Measurements from ENCODE around the gene PCDHA11.
"Not testable (repeated sequence)": the region's sequence is repeated elsewhere in the genome, so short reads cannot be mapped to it uniquely, and the experiment has no call there.

Gene PCDHA11

GRCh38 chr5:140875085-140876065 lies 6.6 kb downstream of the PCDHA11 start, which contains the start of gene PCDHA12:
Gene PCDHA12, plus strand, starts transcription at chr5:140875308. Its CDS starts 165 bp downstream, at chr5:140875473.
- Mint-ChIP-seq H3K4me1 (peaks cover 11% of the 10 kb centered on the region), H3K36me3 (ENCODE audit: low read depth) (peaks cover 95% of the 10 kb centered on the region), H3K27ac (no peak within 1 kb of the TSS), H3K9me3 (peaks cover 87% of the 10 kb centered on the region), H3K27me3 (ENCODE audit: low read depth, poor library complexity) (no peaks in the 10 kb centered on the region), H3K4me3 (peak within 1 kb of the TSS; percentile 87)
- TF ChIP-seq CTCF (IDR thresholded peaks at IDR 0.05) = peak; percentile 34
- peak; percentile 34 for DNase-seq

GRCh38 chr5:140876541-140877261 lies 7.9 kb downstream of the PCDHA11 start:
- Mint-ChIP-seq H3K9me3 (peaks cover 92% of the 10 kb centered on the region), H3K4me1 (peaks cover 11% of the 10 kb centered on the region), H3K36me3 (ENCODE audit: low read depth) (peaks cover 96% of the 10 kb centered on the region), H3K4me3 (peak overlapping the region; percentile 87)
- H3K27ac Mint-ChIP-seq; H3K27me3 Mint-ChIP-seq (ENCODE audit: low read depth, poor library complexity); DNase-seq: not testable (repeated sequence)

- no peak for DNase-seq
- Mint-ChIP-seq H3K36me3 (ENCODE audit: low read depth) (peaks cover 96% of the 10 kb centered on the region), H3K9me3 (peaks cover 92% of the 10 kb centered on the region), H3K27me3 (ENCODE audit: low read depth, poor library complexity) (no peaks in the 10 kb centered on the region), H3K4me1 (peaks cover 11% of the 10 kb centered on the region), H3K27ac (no peak overlapping the region), H3K4me3 (no peak overlapping the region)
- no peak for TF ChIP-seq CTCF (IDR thresholded peaks at IDR 0.05)
Observed at GRCh38 chr5:140877262-140877581, 8.5 kb downstream of the PCDHA11 start.

GRCh38 chr5:140881889-140882590 lies 13.3 kb downstream of the PCDHA11 start, which contains the start of gene PCDHA13:
Gene PCDHA13, plus strand, starts transcription at chr5:140882124. Its CDS starts 145 bp downstream, at chr5:140882269.
- peaks cover 76% of the 10 kb centered on the region for H3K9me3 Mint-ChIP-seq
- H3K27ac Mint-ChIP-seq = no peak within 1 kb of the TSS
- H3K36me3 Mint-ChIP-seq (ENCODE audit: low read depth) = peaks cover 79% of the 10 kb centered on the region
- H3K4me3 Mint-ChIP-seq = no peak within 1 kb of the TSS
- TF ChIP-seq CTCF (IDR thresholded peaks at IDR 0.05) = no peak
- no peak for DNase-seq
- no peaks in the 10 kb centered on the region for H3K4me1 Mint-ChIP-seq
- no peaks in the 10 kb centered on the region for H3K27me3 Mint-ChIP-seq (ENCODE audit: low read depth, poor library complexity)

- no peak for TF ChIP-seq CTCF (IDR thresholded peaks at IDR 0.05)
- Mint-ChIP-seq H3K27me3 (ENCODE audit: low read depth, poor library complexity) (no peaks in the 10 kb centered on the region), H3K9me3 (peaks cover 74% of the 10 kb centered on the region), H3K4me3 (no peak overlapping the region), H3K27ac (no peak overlapping the region), H3K36me3 (ENCODE audit: low read depth) (peaks cover 79% of the 10 kb centered on the region), H3K4me1 (no peaks in the 10 kb centered on the region)
- DNase-seq = no peak
Observed at GRCh38 chr5:140882591-140882899, 13.8 kb downstream of the PCDHA11 start.

GRCh38 chr5:140883373-140883772 lies 14.6 kb downstream of the PCDHA11 start:
- Mint-ChIP-seq H3K27ac (no peak overlapping the region), H3K27me3 (ENCODE audit: low read depth, poor library complexity) (no peaks in the 10 kb centered on the region), H3K4me1 (no peaks in the 10 kb centered on the region), H3K36me3 (ENCODE audit: low read depth) (peaks cover 77% of the 10 kb centered on the region), H3K4me3 (no peak overlapping the region), H3K9me3 (peaks cover 66% of the 10 kb centered on the region)
- no peak for DNase-seq
- no peak for TF ChIP-seq CTCF (IDR thresholded peaks at IDR 0.05)
